Mesendoderm (in vitro differentiated cells): ENCODE data around the gene MINDY1.
A peak's percentile ranks its signal among the peaks of the same experiment; 100 is the strongest.

Experiments used
- DNase-seq: peaks from one replicate; pipeline ENCODE4 v3.0.0; 2013
- H2AK5ac ChIP-seq: 2 replicates; pipeline ENCODE4 v1.6.1; 2013; ENCODE audit warnings: low read length, inconsistent platforms
- H2BK120ac ChIP-seq: 2 replicates; pipeline ENCODE4 v1.6.1; 2013; ENCODE audit warnings: low read depth, mild to moderate bottlenecking, low read length, moderate library complexity, mixed read lengths
- H2BK15ac ChIP-seq: replicated peaks from 2 replicates; pipeline ENCODE4 v1.6.1; 2013; ENCODE audit warnings: low read depth, mild to moderate bottlenecking, moderate library complexity
- H2BK5ac ChIP-seq: 2 replicates; pipeline ENCODE4 v1.6.1; 2013; ENCODE audit warnings: low read length, inconsistent platforms
- H3K18ac ChIP-seq: 2 replicates; pipeline ENCODE4 v1.6.1; 2013; ENCODE audit warnings: mild to moderate bottlenecking, low read length, mixed read lengths
- H3K23ac ChIP-seq: one replicate; pipeline ENCODE4 v1.6.1; 2013; ENCODE audit warnings: low read length
- H3K27ac ChIP-seq: 2 replicates; pipeline ENCODE4 v1.5.1; 2013; ENCODE audit warnings: low read depth, mild to moderate bottlenecking, inconsistent platforms, low read length, moderate library complexity
- H3K27me3 ChIP-seq: 2 replicates; pipeline ENCODE4 v1.6.1; 2013; ENCODE audit warnings: low read length, control low read depth, mild to moderate bottlenecking, inconsistent platforms; ENCODE audit not compliant: insufficient read depth, poor library complexity
- H3K36me3 ChIP-seq: 2 replicates; pipeline ENCODE4 v1.6.1; 2013; ENCODE audit warnings: low read length, inconsistent platforms; ENCODE audit not compliant: control insufficient read depth, insufficient read depth
- H3K4ac ChIP-seq: one replicate; pipeline ENCODE4 v1.6.1; 2013; ENCODE audit warnings: low read depth, mild to moderate bottlenecking, low read length, moderate library complexity
- H3K4me1 ChIP-seq: 2 replicates; pipeline ENCODE4 v1.6.1; 2013; ENCODE audit warnings: low read depth, low read length, inconsistent platforms; ENCODE audit not compliant: control insufficient read depth
- H3K4me2 ChIP-seq: 2 replicates; pipeline ENCODE4 v1.6.1; 2013; ENCODE audit warnings: low read length
- H3K4me3 ChIP-seq: 2 replicates; pipeline ENCODE4 v1.5.1; 2013; ENCODE audit warnings: mild to moderate bottlenecking, low read length
- H3K56ac ChIP-seq: one replicate; pipeline ENCODE4 v1.6.1; 2013; ENCODE audit warnings: low read length
- H3K79me1 ChIP-seq: 2 replicates; pipeline ENCODE4 v1.6.1; 2013; ENCODE audit warnings: low read length, inconsistent platforms
- H3K79me2 ChIP-seq: 2 replicates; pipeline ENCODE4 v1.6.1; 2013; ENCODE audit warnings: mild to moderate bottlenecking, low read length; ENCODE audit not compliant: control insufficient read depth, insufficient read depth
- H3K9ac ChIP-seq: 2 replicates; pipeline ENCODE4 v1.6.1; 2013; ENCODE audit warnings: low read length, inconsistent platforms
- H4K5ac ChIP-seq: one replicate; pipeline ENCODE4 v1.6.1; 2013; ENCODE audit warnings: low read length
- H4K8ac ChIP-seq: one replicate; pipeline ENCODE4 v1.6.1; 2013; ENCODE audit warnings: low read depth, mild to moderate bottlenecking, control low read depth, low read length, moderate library complexity
- WGBS: extraction: QIAGEN DNeasy Blood & Tissue Kit; methylation state at CpG from one replicate; pipeline ENCODE4 v1.1.7; 2013; ENCODE audit warnings: low lambda C conversion rate, missing lambda C conversion rate; ENCODE audit not compliant: insufficient coverage; ENCODE audit errors: extremely low coverage; 5-methylcytosine and 5-hydroxymethylcytosine counted together

Gene MINDY1

GRCh38 chr1:151010346-151010726 is 3.6 kb upstream of the MINDY1 start:
- no peak overlapping the region for H3K9ac ChIP-seq
- WGBS: no CpG with 5 or more reads among the region's 3 CpGs
- H2AK5ac ChIP-seq: no peak overlapping the region
- H3K4me2 ChIP-seq: no peak overlapping the region
- peaks cover 2% of the 10 kb centered on the region for H3K79me1 ChIP-seq
- no peaks in the 10 kb centered on the region for H3K36me3 ChIP-seq
- H2BK120ac ChIP-seq: no peak overlapping the region
- no peaks in the 10 kb centered on the region for H3K27me3 ChIP-seq
- H3K4me1 ChIP-seq: peaks cover 7% of the 10 kb centered on the region
- H3K4ac ChIP-seq: no peak overlapping the region
- H2BK15ac ChIP-seq: no peak overlapping the region
- no peak overlapping the region for H3K4me3 ChIP-seq
- no peak overlapping the region for H4K8ac ChIP-seq
- H2BK5ac ChIP-seq: no peak overlapping the region
- H4K5ac ChIP-seq: no peak overlapping the region
- no peak overlapping the region for H3K27ac ChIP-seq
- no peak overlapping the region for H3K23ac ChIP-seq
- no peaks in the 10 kb centered on the region for H3K79me2 ChIP-seq
- DNase-seq: no peak
- no peak overlapping the region for H3K56ac ChIP-seq
- no peak overlapping the region for H3K18ac ChIP-seq

GRCh38 chr1:151009674-151010345 is 3.1 kb upstream of the MINDY1 start:
- no CpG with 5 or more reads among the region's 8 CpGs for WGBS
- H3K18ac ChIP-seq: no peak overlapping the region

DNA sequence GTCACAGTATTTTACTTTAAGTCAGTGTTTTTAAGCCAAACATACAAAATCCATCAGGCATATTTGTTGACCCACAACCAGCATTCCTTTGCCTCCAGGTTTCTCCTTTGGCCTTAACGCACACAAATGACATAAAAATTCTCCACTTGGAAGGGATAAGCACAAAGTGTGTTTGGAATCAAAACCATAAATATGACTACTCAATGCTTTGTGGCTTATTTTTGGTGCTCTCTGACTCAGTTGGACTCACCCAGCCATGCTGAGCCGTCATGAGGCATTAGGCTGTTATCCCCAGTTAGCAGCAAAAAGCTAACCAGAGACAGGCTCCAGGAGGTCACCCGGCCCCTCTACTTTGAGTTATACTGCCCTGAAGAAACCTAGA is 2.5 kb upstream of the MINDY1 start:
- H3K27me3 ChIP-seq: no peaks in the 10 kb centered on the region
- H2BK15ac ChIP-seq: no peak overlapping the region
- H3K79me2 ChIP-seq: no peaks in the 10 kb centered on the region
- no peaks in the 10 kb centered on the region for H3K36me3 ChIP-seq
- H3K4ac ChIP-seq: no peak overlapping the region
- no peak overlapping the region for H3K27ac ChIP-seq
- H4K8ac ChIP-seq: no peak overlapping the region
- no peak overlapping the region for H2BK120ac ChIP-seq
- DNase-seq: no peak
- peak overlapping the region; percentile 93 for H3K4me3 ChIP-seq
- no peak overlapping the region for H2AK5ac ChIP-seq
- H2BK5ac ChIP-seq: no peak overlapping the region
- H3K23ac ChIP-seq: no peak overlapping the region
- no peak overlapping the region for H4K5ac ChIP-seq
- H3K79me1 ChIP-seq: peaks cover 2% of the 10 kb centered on the region
- H3K56ac ChIP-seq: peak overlapping the region; percentile 97
- WGBS: no CpG with 5 or more reads among the region's 3 CpGs
- no peak overlapping the region for H3K18ac ChIP-seq
- H3K9ac ChIP-seq: peak overlapping the region; percentile 87
- peak overlapping the region; percentile 61 for H3K4me2 ChIP-seq
- H3K4me1 ChIP-seq: peaks cover 7% of the 10 kb centered on the region

More at GRCh38 chr1:151009674-151010345, 3.1 kb upstream of the MINDY1 start:
- H3K27ac ChIP-seq: no peak overlapping the region
- no peak overlapping the region for H3K4me2 ChIP-seq
- H3K36me3 ChIP-seq: no peaks in the 10 kb centered on the region
- no peak overlapping the region for H3K56ac ChIP-seq
- peaks cover 7% of the 10 kb centered on the region for H3K4me1 ChIP-seq
- H2AK5ac ChIP-seq: no peak overlapping the region
- H4K5ac ChIP-seq: no peak overlapping the region
- H3K27me3 ChIP-seq: no peaks in the 10 kb centered on the region
- no peak overlapping the region for H2BK15ac ChIP-seq
- no peak for DNase-seq
- H3K4ac ChIP-seq: no peak overlapping the region
- H2BK5ac ChIP-seq: no peak overlapping the region
- no peak overlapping the region for H3K23ac ChIP-seq
- no peak overlapping the region for H3K9ac ChIP-seq
- no peaks in the 10 kb centered on the region for H3K79me2 ChIP-seq
- H4K8ac ChIP-seq: no peak overlapping the region
- H2BK120ac ChIP-seq: no peak overlapping the region
- H3K79me1 ChIP-seq: peaks cover 2% of the 10 kb centered on the region
- H3K4me3 ChIP-seq: no peak overlapping the region

DNA sequence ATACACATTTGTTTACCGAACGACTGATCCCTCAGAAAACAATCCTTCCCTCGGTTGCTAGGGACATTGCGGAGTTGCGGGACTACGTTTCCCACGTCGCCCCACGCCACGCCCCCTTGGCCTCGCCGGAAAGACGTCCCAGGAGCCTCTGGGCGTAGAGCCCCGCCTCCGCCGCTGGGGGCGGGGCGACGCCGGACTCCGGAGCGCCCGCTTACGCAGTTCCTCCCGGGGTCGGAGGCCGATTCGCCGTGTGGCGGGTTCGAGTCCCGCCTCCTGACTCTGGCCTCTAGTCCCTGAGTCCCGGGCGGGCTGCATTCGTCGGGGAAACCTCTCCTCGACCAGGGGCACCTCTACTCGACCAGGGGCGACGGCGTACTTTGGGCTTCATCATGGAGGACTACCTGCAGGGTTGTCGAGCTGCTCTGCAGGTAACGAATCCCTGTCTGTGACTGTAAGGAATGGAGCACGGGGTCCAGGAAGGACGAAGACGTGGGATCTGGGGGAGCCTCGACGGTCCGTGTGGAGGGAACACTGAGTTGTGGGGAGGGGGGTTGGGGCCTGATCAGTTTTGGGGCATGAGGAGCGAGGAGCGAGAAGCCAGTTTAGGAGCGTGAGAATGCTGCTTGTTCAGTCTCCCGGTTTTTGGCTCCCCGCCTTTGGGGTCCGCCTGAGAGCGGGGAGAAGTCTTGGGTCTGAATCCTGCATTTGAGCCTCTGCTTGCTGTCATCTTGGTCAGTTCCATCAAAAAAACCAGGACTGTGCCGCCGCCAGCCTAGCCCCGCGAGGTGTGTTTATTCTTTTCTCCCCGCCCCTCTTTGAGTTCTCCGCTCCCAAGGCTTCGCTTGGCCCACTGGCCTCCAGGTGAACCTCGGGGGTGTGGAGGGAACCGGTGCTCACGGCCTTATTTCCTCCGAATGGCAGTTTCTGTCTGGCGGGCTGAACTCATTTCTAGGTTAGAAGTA is 1.8 kb upstream of the MINDY1 start, which contains the start of gene PRUNE1:
PRUNE1 (plus strand) TSS at position 206 of the 962 bp plus-strand sequence; CDS start at position 390, 184 bp downstream.
- no peaks in the 10 kb centered on the region for H3K36me3 ChIP-seq
- H2BK15ac ChIP-seq: no peak within 1 kb of the TSS
- H4K8ac ChIP-seq: no peak within 1 kb of the TSS
- peaks cover 2% of the 10 kb centered on the region for H3K79me1 ChIP-seq
- peak within 1 kb of the TSS; percentile 87 for H3K9ac ChIP-seq
- no peak within 1 kb of the TSS for H3K23ac ChIP-seq
- peak within 1 kb of the TSS; percentile 93 for H3K4me3 ChIP-seq
- peak within 1 kb of the TSS; percentile 97 for H3K56ac ChIP-seq
- no CpG with 5 or more reads among the region's 69 CpGs for WGBS
- H2BK5ac ChIP-seq: peak within 1 kb of the TSS; percentile 43
- H3K4me2 ChIP-seq: peak within 1 kb of the TSS; percentile 61
- no peak within 1 kb of the TSS for H4K5ac ChIP-seq
- no peaks in the 10 kb centered on the region for H3K27me3 ChIP-seq
- H3K18ac ChIP-seq: no peak within 1 kb of the TSS
- no peak within 1 kb of the TSS for H2AK5ac ChIP-seq
- peak; percentile 99 for DNase-seq
- H2BK120ac ChIP-seq: no peak within 1 kb of the TSS
- no peak within 1 kb of the TSS for H3K4ac ChIP-seq
- peaks cover 7% of the 10 kb centered on the region for H3K4me1 ChIP-seq
- H3K79me2 ChIP-seq: no peaks in the 10 kb centered on the region
- no peak within 1 kb of the TSS for H3K27ac ChIP-seq

- no CpG with 5 or more reads among the region's 4 CpGs for WGBS
- Histone ChIP-seq H3K4me3 (no peak overlapping the region), H2BK120ac (no peak overlapping the region)
Measured at GRCh38 chr1:151007853-151008243, 1.1 kb upstream of the MINDY1 start.

More at GRCh38 chr1:151007853-151008243, 1.1 kb upstream of the MINDY1 start:
- Histone ChIP-seq H2BK15ac (no peak overlapping the region), H3K36me3 (no peaks in the 10 kb centered on the region), H3K4me2 (peak overlapping the region; percentile 14), H4K8ac (no peak overlapping the region), H3K56ac (peak overlapping the region; percentile 65), H3K4me1 (peaks cover 7% of the 10 kb centered on the region), H2BK5ac (no peak overlapping the region), H3K4ac (no peak overlapping the region), H3K23ac (no peak overlapping the region), H3K27me3 (no peaks in the 10 kb centered on the region), H3K9ac (peak overlapping the region; percentile 14), H3K27ac (no peak overlapping the region), H4K5ac (no peak overlapping the region), H3K18ac (no peak overlapping the region), H3K79me2 (no peaks in the 10 kb centered on the region), H3K79me1 (peaks cover 2% of the 10 kb centered on the region), H2AK5ac (no peak overlapping the region)
- DNase-seq: no peak
